NCI-H2081 treated with DMSO at 0.1 percent for 48 hours (cell line): Measurements from ENCODE around the gene TADA3.

Experiments used
- DNase-seq: peaks from one replicate; lab custom pipeline; 2025; lab: John Stamatoyannopoulos, UW

Gene TADA3

DNA sequence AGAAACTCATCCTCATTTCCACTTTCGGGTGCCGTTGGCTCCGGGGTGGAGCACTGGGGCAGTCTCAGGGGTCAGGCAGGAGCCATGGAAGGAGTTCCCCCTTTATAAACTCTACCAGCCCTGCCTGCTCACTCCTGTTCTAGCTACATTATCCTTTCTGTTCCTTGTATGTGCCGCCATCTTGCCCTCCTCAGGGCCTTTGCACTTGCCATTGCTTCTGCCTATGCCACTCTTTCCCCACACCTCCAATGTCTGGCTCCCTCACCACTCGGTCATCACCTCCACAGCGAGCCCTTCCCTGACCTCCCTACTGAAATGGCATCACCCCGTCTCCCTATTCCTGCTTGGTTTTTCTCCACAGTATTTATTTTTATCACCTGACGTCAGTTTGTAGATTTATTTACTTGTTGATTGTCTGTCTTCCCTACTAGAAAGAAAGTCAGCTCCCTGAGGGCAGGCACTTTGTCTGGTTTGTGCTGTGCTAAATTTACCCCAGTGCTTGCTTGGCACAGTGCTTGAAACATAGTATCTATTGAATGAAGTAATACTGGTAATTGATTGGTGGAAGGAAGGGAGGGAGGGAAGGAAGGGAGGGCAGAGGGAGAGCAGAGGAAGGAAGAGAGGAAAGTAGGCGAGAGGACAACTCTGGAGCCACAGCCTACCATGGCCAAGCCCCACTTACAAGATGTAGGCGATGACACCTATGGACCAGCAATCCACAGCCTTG is 31.3 kb downstream of the TADA3 start:
- DNase-seq, result no peak

DNA sequence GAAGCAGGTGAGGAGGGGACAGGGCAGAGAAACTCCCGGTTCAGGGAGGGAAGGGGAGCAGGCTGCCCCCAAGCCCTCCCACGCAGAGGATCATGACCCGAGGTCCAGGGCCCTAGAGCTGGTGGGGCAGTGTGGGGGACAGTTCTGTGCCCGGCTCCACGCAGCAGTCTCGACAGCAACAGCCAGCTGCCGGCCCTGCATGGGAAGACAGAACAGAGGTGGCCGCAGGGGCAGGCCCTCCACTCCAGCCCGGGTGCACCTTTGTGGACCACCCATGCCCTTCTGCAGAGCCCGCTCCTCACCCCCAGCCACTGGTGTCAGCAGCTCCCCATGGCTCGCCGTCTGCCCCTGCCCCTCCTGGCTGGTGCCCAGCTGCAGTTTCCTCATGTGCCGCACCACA is 34.8 kb downstream of the TADA3 start:
- no peak for DNase-seq

DNA sequence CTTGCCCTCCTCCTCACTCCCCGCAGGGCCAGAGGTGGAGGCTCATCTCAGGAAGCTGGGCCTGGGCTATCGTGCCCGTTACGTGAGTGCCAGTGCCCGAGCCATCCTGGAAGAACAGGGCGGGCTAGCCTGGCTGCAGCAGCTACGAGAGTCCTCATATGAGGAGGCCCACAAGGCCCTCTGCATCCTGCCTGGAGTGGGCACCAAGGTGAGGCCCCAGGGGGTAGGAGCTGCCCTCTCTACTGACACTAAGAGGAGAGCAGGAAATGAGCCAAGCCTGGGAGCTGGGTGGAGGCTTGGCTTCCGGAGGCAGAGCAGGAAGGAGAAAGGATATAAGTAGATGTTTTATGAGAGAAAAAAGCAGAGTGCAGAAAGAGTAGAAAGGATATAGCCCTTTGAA is 37.6 kb downstream of the TADA3 start:
- DNase-seq, result no peak

DNA sequence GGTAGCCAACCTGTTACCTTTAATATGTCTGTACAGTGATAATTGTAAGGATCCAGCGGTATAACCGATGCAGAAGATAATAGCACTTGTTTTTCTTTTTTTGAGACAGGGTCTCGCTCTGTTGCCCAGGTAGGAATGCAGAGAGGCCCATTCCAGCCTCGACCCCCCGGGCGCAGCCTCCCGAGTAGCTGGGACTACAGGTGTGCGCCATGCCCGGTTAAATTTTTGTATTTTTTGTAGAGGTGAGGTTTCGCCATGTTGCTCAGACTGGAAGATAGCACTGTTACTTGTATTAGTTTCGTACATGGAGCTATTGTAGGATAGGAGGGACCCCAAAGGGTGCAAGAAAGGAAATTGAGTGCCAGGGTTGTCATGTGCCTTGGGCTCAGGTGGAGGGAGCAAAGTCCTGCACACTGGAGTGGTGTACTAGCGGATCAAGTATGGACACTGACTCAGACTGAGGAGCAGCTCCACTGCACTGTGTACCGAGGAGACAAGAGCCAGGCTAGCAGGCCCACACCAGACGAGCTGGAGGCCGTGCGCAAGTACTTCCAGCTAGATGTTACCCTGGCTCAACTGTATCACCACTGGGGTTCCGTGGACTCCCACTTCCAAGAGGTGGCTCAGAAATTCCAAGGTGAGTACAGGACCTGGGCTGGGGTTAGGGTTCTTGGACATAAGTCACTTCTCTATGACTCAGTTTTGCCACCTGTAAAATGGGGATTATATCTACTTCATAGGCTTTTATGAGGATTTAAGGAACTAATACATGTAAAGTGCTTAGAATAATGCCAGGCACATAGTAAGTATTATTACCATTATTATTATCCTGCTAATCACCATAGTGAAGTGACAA is 41.5 kb downstream of the TADA3 start:
- no peak for DNase-seq

DNA sequence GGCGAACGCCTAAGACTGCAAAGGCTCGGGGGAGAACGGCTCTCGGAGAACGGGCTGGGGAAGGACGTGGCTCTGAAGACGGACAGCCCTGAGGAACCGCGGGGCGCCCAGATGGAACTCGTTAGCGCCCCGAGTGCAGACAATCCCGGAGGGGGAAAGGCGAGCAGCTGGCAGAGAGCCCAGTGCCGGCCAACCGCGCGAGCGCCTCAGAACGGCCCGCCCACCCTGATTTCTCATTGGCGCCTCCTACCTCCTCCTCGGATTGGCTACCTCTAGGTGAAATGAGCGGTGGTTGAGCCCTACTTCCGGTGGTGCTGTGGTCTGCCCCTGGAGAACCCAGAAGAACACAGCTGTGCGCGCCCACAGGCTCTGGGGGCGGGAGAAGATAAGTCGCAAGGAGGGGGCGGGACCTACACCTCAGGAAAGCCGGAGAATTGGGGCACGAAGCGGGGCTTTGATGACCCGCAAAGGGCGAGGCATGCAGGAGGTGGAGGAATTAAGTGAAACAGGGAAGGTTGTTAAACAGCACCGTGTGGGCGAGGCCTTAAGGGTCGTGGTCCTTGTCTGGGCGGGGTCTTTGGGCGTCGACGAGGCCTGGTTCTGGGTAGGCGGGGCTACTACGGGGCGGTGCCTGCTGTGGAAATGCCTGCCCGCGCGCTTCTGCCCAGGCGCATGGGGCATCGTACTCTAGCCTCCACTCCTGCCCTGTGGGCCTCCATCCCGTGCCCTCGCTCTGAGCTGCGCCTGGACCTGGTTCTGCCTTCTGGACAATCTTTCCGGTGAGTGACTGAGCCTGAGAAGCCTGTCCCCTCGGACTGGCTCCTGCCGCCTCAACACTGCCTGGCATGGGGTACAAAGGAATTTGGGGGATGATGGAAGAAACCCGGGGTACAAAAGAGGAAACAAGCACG is 42.4 kb downstream of the TADA3 start, which contains the start of gene OGG1:
OGG1 (plus strand) TSS at position 308 of the 911 bp plus-strand sequence; CDS start at position 643, 335 bp downstream.
- DNase-seq, result peak; percentile 85

DNA sequence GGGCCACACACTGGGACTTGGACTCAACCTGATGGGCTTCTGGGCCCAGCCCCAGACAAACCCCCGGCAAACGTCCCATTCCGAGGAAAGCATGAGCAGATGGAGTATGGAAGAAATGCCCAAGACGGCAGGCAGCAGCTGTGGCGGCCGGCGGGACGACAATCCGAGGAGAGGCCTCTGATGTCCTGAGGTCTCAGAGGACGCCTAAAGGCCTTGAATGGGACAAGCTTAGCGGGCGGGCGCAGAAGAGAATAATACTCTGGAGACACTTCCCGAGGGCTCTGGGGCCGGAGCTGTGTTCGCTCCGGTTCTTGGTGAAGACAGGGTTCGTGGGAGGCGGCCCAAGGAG is 43.0 kb downstream of the TADA3 start:
- DNase-seq, result no peak

DNA sequence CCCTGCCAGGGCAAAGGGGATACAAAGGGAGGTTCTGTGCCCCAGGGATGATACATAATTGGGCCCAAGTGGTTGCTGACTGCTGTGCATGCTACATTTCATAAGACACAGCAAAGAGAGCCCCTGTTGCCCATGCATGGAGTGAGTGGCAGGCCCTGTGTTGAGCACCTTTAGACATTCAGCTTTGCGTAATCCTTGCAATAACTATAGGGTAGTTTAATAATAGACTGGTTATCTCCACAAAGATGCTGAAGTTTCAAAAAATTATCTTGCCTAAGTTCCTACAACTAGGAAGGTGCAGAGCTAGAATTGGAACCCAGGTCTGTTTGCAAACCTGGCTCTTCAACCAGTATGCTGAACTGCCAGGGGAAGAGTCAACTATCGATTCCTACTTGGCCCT is 44.2 kb downstream of the TADA3 start:
- no peak for DNase-seq

DNA sequence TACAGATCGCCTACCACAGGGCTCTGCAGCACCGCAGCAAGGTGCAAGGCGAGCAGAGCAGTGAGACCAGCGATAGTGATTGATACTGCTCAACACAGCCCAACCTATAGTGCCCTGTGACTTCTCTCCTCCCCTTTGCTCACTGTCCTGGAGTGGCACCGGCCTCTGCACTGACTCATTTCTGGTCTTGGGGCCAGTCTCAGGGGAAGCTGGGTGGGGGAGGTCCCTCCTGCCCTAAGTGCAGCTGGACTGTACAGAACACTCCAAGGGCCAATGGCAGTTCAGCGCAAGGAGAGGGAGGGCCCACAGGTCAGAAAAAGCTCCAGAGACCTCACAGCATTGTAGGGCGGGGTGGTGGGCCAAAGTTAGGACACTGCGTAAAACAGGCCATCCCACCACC is 45.0 kb downstream of the TADA3 start:
- DNase-seq, result no peak

DNA sequence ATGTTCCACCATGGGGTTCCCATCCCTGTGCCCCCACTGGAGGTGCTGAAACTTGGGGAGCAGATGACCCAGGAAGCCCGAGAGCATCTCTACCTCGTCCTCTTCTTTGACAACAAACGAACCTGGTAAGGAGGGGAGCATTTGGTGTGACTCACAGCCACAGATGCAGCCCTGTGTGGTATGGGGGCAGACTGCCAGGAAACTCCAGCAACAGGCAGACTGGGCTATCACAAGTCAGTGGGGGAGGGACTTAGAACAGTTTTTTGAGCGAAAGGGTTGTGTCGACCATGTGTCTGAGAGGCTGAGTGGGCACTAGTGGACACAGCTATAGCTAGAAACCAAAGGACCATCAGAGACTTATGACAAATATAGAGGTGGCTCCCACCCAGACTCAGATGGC is 45.9 kb downstream of the TADA3 start:
- no peak for DNase-seq

DNA sequence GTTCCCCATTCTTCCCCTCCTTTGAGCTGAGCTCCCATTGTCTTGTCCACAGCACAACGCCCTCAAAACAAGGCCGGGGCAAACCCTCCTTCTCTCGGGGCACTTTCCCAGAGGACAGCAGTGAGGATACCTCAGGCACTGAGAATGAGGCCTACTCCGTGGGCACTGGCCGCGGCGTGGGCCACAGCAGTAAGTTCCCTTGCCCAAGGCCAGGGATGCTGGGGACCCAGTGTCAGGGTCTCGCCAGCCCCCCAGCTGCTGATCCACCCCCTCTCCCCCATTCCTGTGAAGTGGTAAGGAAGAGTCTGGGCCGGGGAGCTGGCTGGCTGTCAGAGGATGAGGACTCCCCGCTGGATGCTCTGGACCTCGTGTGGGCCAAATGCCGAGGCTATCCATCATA is 46.8 kb downstream of the TADA3 start:
- DNase-seq, result no peak

DNA sequence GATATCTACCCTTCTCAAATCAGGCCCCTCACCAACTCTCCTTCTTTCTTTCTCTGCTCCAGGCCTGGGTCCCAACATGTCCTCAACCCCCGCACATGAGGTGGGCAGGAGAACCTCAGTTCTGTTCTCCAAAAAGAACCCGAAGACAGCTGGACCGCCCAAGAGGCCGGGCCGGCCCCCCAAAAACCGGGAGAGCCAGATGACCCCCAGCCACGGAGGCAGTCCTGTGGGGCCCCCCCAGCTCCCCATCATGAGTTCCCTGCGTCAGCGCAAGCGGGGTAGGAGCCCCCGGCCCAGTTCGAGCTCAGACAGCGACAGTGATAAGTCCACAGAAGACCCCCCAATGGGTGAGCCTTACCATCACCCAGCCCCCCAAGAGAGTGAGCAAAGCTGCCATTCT is 48.1 kb downstream of the TADA3 start:
- no peak for DNase-seq

DNA sequence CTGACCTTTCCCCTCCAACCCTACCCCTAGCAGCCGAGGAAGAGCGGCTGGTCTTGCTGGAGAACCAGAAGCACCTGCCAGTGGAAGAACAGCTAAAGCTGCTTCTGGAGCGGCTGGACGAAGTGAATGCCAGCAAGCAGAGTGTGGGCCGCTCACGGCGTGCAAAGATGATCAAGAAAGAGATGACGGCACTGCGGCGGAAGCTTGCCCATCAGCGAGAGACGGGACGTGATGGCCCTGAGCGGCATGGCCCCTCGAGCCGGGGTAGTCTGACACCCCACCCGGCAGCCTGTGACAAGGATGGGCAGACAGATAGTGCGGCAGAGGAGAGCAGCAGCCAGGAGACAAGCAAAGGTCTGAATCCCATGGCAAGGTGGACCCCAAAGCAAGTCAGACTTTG is 48.7 kb downstream of the TADA3 start:
- DNase-seq, result no peak

DNA sequence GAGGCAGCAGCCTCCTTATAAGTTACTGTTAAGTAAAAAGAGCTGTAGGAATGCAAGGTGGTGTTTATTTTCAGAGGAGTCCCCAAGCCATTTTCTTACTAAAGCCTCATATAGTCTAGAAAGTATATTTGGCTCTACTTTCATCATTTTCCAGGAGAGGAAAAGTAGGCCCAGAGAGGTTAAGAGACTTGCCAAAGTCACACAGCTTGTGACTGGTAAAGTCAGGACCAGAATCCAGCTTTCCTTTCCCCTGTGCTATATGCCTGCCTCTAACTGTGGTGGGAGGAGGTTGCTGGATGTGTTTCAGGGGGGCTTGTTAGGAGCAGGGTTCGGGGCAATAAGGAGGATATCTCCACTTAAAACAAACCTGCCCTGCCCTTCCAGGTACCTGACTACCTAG is 49.7 kb downstream of the TADA3 start:
- DNase-seq, result no peak

DNA sequence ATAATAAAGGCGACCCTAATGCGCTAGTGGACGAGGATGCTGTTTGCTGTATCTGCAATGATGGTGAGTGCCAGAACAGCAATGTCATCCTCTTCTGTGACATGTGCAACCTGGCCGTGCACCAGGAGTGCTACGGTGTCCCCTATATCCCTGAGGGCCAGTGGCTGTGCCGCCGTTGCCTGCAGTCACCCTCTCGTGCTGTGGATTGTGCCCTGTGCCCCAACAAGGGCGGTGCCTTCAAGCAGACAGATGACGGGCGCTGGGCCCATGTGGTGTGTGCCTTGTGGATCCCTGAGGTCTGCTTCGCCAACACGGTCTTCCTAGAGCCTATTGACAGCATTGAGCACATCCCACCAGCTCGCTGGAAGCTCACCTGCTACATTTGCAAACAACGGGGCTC is 53.1 kb downstream of the TADA3 start:
- DNase-seq, result no peak

DNA sequence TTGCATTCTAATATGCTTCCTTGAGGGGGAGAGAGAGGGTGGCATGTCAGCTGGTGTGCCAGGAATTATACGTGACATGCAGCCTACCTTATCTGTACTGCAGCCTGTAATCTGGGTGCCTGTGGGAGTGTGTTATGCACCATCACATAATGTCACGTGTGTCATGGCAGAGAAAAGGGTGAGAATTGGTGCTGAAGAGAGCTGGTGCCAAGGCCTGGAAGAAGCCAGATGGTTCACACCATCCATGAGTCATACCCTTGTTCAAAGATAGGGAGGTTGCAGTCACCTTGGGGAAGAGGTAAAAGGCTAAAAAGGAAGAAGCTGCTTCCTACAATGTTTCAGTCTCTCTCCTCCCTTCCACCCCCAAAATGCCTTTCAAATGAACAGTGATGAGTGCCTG is 55.4 kb downstream of the TADA3 start:
- no peak for DNase-seq

DNA sequence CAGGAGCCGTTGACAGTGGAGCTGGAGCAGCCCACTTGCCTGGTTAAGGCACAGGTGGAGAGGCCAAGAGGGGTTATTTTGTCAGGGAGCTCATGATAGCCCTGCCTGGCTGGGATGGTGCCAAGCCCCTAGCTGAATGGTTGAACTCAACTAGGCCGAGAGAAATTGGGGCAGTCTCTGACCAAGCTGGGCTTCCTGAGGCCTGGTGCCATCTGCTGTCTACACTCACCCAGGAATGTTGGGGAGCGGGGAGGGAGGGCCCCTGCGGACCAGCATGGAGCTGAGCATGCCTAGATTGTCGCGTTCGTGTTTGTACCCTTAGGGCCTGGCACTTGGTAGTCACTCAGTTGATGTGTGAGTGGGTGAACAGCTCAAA is 59.5 kb downstream of the TADA3 start:
- DNase-seq, result no peak

DNA sequence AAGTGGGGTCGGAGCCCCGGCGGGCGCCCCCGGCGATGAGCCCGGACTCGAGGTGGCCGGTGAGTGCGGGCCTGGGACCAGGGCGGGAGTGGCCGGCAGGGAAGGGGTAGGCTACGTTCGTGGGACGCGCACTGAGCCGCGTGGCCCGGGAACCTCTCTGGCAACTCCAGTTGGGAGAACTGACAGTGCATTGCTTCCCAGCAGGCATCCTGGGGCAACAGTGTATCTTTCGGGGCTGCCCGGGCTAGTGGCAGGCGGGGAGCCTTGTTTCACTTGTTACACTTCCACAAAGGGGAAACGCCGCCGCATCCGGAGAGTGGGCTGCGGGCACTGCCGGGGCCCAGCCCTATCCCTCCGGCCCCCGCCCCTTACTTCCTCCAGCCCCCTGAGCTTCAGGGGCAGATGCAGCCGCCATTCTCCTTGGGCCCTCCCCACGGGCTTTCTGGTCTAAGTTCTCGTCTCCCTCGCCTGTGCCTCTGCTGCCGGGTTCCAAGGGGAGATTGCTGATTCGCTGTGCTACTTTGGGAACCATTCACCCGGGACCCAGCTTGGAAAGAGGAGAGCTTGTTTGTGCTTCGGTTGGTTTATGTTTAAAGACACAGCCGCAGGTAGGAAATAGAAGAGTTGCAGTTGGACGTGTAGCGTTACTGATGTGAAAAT is 60.1 kb downstream of the TADA3 start:
- DNase-seq, result no peak

DNA sequence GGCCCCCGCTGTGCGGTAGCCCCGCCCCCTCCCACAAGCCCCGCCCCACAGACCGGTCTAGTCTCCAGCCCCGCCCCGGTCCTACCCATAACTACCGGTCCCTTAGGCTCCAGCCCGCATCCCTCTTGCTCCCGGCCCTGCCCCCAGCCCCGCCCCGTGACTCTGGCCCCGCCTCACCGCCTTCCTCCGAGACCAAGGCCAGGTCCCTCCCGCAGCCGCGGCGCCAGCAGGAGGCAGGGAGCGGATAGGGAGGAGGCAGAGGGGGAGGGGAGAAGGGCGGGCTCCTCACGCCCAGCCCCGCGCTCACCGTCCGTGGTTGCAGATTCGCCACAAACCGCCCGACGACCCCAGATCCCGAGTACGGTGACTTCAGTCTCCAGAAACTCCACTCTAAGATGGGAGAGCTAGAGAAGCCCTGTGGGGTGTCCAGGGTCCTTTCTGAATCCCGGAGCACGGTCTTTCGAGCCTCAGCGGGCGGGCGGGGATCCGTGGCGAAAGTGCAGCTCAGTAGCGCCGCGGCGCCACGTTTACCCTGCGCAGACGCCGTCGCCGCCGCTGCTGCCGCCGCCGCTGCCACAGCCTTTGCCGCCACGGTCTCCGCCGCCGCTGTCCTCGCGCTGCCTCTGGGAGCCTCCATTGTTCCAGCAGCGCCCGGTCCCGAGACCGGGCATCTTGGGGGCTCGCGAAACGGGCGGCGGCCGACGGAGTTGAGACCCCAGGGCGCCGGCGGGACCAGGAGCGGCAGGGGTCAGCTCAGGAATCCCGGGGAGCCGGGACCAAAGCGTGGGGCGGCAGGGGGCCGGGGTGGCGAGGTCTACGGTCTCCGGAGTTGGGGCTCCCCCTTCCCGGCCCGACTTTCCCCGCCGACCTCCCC is 60.8 kb downstream of the TADA3 start, which contains the start of gene BRPF1:
BRPF1 (plus strand) TSS at position 530 of the 874 bp plus-strand sequence. CDS start 2,406 bp downstream, outside the sequence.
- peak; percentile 90 for DNase-seq

DNA sequence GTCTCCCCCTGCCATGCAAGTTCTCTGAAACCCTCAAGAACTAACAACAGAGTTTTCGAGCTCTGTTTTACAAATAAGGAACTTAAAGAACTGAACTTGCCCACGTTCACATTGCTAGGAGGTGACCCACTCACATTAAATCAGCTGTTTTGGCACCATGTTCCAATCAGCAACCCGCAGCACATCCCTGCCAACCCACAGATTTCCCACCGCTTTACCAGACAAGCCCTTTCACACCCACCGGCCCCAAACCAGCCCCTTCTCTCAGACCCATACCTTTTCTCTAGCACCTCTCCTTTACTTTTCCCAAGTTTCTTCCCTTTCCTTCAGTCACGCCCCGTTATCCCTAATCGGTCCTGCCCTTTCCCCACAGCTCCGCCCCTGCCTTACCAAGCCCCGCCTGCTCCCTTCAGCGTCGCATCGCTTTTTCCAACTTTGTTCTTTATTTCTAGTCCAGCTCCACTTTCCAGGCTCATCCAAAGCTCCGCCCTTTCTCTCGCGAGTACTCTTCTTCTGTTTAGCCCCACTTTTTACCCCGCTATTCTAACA is 61.5 kb downstream of the TADA3 start:
- no peak for DNase-seq
